HG02759 (cell line): ENCODE results near the gene FKBP9.
A peak's percentile ranks its signal among the peaks of the same experiment; 100 is the strongest.
"Not testable (repeated sequence)": the region's sequence is repeated elsewhere in the genome, so short reads cannot be mapped to it uniquely, and the experiment has no call there.

Experiments
- ATAC-seq: cut with Tn5 transposase; IDR thresholded peaks from one replicate; pipeline ENCODE4 v1.9.1; 2021; ENCODE audit warnings: mild to moderate bottlenecking, moderate library complexity; ENCODE audit not compliant: unreplicated experiment

FKBP9 gene

DNA sequence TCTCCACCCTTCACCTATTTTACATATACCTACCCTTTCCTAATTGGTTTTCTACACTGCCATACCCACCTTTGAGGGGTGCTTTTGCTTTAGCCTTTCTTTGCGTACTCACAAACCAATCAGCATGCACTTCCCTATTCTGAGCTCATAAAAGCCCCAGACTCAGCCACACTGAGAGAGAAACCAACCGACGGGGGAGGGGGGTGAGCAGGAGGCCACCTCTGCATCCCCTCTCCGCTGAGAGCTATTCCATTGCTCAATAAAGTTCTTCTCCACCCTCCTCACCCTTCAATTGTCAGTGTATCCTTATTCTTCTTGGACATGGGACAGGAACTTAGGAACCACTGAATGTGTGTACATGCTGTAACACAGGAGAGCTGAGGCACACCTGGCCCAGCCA is 9.0 kb upstream of the FKBP9 start:
- no peak for ATAC-seq

DNA sequence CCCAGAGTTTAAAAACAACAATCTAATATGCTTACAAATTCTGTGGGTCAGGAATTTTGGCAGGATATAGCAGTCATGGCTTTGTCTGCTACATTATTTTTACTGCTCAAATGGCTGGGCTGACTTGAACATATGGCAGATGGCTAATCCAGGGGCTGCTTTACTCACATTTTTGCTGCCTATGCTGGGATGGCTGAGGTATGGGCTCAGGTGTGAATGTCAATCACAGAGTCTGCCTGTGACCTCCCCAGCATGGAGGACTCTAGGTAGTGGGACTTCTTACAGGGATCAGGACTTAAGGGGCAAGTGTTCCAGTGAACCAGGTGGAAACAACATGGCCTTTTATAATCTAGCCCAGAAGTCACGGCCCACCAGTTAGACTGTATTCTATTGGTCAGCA is 4.4 kb upstream of the FKBP9 start:
- no peak for ATAC-seq

DNA sequence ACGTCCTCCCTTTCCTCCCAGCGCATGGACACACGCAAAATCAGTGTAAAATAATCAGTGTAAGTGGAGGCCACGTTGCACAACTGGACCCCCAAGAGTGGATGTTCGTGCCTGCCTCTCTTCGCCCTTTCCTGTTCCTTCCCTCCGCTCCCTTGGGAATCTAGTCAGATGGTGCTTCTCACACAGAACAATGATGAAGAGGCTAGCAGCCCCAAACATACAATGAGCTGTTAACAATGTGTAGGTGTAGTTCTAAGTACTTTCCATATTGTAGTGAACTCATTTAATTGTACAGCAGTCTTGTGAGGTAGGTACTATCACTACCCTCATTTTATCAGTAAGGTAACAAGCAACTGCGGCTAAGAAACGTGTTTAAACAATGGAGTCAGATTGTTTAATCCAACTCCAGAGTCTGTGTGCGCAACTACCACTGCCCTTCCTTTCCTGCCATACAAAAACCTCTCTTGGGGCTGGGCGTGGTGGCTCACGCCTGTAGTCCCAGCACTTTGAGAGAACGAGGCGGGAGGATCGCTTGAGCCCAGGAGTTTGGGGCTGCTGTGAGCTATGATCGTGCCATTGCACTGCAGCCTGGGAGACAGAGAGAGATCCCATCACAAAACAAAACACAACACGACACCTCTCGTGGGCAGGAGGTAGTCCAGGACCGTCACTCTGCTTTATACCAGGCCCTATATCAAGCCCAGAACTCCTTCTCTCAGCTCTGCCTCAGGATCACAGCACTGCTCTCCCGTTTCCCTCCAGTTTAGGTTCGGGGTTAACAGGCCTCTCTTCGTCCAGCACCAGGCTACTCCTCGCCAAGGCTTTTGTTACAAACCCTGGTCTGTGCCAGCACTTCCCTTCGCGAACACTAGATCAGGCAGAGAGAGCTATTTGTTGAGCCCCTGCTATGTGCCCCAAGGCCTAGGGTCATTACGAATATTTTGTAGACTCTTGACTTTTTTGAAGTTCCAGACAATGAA is 1.1 kb downstream of the FKBP9 start:
- ATAC-seq, result no peak

DNA sequence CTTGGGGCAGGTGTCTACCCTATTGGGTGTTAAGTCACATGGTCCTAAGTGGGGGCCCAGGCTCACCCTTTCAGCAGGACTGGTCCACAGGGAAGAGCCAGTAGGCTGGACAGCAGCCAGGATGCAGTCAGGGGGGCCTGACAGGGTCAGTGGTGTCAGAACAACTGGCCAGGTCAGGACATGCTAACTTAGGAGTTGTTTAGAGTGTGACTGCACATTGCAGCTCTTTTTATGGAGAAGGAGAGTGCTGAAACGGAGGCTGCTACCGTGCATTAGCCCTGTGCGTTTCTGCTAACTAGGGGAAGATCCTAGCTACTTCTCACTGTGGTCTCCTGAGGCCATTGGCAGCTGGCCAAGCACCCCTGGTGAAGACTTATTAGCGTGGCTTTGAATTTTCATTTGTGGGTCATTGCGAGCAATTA is 6.7 kb downstream of the FKBP9 start:
- not testable (repeated sequence) for ATAC-seq

DNA sequence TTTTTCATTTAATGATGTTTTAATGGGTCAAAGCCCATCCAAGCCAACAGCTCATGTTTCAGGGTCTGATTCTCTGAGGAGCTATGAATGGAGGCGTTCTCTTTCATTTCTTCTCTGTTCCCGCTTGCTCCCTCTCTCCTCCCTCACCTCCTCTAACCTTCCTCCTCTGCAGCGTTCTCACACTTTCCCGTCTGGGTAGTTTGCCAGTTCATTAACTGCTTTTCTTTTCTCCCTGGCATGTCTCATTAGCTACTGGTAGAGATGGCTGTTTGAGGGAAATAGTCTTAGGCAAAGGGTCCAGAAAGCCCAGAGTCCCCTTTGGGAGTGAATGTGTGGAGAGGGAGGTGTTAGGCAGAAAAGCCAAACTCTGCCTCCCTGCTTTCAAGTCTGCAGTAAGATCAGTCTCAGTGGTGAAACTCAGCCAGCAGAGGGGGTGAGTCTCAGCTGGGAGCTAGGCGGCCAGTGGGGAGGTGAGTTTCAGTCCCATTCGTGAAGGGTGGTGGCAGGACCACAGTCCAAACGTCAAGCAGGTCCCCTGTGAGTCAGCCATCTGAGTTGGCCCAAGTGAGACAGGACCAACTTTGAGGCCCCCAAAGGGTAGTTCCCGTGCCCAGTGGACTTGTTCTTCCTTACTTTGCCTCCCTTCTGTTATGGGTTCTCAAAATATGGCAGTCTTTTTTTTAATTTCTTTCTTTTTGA is 7.4 kb downstream of the FKBP9 start:
- peak; percentile 96 for ATAC-seq

DNA sequence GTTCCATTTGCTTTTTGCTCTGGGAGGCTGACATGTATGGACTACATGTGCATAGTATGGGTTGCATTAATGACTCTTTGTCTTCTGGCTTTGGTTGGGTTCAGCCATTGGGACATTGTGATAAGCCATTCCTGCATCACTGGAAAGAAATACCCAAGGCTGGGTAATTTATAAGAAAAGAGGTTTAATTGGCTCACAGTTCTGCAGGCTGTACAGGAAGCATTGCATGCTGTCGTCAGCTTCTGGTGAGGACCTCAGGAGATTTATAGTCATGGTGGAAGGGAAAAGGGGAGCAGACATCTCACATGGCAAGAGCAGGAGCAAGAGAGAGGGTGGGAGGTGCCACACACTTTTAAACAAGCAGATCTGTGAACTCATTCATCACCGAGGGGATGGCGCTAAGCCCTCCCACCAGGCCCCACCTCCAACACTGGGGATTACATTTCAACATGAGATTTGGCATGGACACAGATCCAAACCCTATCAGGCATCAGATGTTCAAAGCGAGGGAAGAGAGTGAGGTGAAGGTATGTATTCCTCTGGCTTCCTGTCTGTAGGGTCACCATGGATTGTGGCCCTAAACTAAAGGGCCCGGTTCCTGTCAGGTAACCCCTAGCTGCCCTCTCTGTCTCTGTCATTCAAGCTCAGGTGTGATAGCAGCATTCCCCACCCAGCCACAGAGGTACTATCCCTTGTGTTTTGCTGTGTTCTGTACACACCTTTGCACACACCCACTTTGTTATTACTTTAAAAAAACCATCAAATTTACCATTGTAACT is 9.4 kb downstream of the FKBP9 start:
- not testable (repeated sequence) for ATAC-seq

DNA sequence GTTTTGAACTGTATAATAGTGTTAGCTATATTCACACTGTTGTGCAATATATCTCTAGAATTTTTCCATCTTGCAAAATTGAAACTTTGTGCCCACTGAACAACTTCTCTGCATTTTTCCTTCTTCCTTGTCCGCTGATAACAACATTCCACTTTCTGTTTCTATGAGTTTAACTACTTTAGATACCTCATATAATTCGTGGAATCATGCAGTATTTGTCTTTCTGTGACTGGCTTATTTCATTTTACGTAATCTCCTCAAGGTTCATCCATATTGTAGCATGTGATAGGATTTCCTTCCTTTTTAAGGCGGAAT is 10.0 kb downstream of the FKBP9 start:
- not testable (repeated sequence) for ATAC-seq

DNA sequence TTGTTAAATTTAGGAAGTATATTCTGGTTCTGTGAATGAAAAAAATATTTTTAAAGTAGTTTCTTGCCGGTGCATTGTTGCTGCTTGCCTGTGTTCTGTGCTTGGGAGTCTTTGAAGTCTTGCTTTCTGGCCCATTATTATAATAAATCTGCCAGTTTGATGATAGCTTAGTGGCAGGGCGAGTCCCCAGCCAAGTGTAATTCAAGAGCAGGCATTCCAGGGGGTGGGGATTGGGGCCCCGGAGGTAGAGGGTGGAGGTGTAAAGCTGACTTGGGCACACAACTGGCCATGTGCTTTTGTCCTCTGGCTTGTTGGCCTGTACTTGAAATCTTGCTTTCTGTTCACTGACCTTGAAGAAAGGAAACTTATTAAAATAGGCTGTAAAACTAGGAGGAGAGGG is 14.7 kb downstream of the FKBP9 start:
- not testable (repeated sequence) for ATAC-seq

DNA sequence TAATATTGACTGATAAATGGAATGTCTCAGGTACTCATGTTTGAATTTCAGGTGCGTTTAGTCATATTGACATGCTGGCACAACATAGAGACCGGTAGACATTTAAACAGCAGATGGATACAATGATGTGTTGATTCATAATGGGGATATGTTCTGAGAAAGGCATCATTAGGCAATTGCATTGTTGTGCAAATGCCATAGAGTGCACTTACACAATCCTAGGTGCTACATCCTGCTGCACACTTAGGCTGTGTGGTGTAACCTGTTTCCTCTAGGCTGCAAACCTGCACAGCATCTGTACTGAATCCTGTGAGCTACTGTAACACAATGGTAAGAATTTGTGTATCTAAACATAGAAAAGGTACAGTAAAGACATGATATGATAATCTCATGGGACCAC is 19.9 kb downstream of the FKBP9 start:
- not testable (repeated sequence) for ATAC-seq

DNA sequence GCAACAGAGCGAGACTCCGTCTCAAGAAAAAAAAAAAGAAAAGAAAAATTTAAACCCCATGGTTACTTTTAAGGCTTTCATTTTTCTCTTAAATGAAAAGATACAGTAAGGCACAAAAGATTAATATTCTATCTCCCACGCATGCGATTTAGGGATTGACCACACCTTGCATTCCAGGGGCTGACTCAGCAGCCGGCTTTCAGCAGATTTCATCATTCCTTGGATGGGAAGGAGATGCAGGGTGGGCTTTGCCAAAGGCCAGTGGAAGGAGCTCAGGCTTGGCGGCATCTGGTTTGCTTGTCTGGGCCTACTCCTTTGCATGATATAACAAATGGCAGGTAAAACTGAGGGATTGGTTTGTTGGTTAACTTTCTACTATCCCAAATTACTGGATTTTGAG is 22.0 kb downstream of the FKBP9 start:
- ATAC-seq, result not testable (repeated sequence)

DNA sequence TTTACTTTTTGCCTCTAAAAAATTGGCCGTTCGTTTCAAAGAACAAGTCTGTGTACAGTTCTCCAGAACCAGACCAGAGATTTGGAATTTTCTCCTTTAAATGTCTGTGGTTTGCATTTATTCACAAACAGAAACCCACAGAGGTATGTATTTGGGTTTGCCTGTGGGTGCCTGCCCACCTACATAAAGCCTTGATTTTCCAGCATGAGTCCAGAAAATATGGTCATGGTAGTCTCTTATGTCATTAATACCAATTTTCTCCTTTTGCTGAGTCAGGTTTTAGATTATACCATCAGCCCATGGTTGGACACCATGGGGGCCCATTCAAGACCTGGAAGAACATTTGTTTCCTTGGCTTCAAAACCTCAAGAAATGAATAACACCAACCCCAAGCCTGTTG is 22.7 kb downstream of the FKBP9 start:
- ATAC-seq, result not testable (repeated sequence)

DNA sequence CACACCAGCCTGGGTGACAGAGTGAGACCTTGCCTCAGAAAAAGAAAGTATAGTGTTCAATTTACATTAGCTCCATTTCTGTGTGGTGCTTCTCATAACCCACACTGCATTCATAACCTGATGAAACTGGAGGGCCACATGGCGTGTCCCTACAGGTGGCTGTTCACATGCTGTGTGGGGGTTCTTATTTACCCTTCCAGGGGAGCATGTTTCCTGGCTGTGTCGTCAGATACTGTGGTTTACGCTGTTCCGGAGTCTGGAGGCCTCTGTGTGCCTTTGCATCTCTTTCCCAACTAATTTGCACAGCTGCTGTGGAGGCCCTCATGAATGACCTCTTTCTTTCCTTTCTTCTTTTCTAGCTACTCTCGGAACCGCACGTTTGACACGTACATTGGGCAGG is 30.9 kb downstream of the FKBP9 start:
- ATAC-seq, result peak; percentile 79

DNA sequence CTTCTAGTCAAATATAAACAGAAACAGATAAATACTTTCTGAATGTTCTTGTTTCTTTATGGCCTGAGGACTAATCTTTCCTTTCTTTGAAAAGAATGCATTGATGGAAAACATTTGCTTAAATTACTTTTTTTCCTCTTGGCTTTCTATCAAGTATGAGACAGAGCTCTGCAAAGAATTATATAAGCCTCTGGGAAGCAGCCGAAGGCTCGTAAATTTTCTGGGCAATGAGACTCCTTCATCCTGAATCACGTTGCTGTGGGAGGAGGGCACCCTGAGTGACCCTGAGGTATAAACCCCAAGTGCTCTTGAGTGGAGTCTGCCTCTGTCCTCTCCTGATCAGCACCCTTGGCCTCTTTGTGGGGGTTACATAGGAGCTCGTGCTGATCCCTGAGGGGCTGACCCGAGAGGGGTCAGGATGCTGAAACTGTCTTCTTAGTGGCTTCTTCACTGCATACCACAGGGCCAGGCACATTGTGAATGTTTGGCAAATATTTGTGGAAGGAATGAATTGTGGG is 33.9 kb downstream of the FKBP9 start:
- ATAC-seq, result not testable (repeated sequence)

DNA sequence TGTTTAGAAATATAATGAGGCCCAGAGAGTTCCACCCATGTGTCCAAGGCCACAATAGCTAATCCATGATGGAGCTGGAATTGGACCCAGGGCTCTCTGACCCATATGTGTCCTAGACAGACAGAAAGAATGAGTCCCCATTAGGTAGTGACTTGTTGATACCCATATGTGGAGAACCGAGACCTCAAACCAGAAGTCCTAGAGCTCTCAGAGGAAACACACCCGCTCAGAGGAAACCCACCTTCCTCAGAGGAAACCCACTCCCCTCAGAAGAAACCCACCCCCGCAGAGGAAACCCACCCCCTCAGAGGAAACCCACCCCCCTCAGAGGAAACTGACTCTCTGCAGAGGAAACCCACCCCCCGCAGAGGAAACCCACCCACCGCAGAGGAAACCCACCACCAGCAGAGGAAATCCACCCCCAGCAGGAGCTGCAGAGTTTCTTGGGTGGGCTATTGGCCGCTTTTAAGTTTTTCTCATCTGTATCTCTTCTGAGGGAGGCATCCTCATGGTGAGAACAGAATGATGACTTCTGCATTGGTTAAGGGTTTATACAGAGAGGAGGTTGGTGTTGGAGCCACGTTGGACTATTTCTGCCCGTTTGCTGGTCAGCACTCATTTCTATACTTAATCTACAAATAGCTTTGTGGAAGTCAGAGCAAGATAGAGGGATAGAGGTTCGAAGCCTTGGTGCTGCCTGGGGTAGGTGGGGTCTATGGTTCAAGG is 34.9 kb downstream of the FKBP9 start:
- ATAC-seq, result not testable (repeated sequence)

DNA sequence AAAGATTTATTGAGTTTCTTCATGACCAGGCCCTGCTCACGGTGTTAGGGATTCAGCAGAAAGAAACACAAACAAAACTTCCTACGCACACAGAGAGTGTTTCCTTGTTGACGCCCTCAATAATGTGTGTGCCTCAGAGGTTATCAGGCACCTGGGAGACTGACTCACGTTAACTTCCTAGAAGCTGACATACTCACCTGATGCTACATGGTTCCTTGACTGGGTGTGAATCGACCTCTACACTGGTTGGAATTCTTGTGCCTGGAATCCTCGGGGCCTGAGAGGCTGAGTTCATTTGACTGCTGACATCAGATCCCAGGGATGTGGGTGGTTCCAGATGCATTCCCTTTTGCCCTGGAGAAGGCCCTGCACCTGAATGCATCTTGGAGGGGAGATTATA is 35.5 kb downstream of the FKBP9 start:
- ATAC-seq, result not testable (repeated sequence)

DNA sequence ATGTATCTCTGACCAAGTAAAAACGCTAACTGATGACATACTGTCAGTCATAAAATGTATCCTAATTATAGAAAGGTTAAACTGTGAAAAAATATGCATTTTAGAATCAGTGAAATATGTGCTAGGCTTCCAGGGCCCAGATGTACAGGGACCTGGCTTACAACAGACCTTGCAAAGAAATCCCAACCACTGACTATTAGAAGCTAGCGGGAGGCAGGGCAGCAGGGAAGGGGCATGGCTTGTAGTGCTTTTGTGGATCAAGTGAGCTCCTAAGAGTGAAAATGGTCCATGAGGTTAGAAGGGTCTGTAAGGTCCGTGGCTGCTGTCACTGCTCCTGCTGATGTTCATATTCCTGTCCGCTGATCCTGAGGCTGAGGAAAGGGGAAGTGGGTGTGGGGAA is 40.7 kb downstream of the FKBP9 start:
- ATAC-seq, result peak; percentile 14

DNA sequence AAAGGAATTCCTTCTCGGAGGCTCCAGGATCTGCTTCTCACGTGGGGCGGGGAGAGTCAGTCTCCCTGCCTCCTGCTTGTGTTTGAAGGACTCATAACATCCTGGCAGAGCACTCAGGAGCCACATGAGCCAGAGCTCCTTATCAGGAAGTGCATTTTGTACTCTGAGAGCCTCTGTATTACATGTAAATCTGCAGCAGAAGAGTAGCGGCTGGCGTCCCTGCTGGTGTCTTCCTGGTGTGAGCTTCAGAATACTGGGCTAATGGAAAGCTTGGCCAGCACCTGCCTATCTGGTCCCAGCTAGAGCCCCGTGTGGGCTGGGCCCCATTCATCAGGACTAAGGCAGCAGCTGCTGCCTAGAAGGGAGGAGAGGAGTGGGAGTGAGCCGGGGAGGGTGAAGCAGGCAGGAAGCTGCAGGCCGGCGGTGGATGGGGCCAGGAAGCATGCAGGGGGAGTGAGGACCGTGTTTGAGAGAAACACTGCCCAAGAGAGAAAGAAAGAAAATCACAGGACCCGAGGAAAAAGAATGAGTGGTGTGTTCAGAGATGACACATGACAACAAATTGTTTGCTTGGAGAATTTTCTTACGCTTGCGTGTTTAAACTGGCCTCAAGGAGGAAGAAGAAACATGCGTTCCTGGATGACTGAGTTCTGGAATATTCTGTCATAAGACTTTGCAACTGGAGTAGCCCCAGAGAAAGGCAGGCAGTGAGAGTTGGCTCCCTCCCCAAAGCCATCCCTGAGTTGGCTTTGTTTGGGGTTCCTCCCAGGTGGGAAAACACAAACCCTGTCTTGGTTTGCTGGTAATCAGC is 41.3 kb downstream of the FKBP9 start:
- peak; percentile 74 for ATAC-seq

DNA sequence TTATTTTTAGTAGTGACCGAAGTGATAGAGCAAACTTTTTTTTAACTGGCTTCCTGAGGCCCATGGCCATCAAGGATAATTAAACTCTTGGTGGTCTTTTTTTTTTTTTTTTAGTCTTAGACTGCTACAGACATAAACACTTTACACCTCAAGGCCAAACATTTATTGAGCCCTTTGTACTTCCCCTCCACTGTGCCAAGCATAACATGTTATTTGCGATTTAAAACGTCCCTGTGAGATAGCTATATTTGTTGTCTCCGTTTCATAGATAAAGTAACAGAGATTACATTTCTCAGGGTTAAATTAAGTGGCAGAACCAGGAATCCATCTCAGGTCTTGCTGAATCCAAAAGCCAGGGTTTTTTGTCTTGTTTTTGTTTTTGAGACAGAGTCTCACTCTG is 42.1 kb downstream of the FKBP9 start:
- ATAC-seq, result not testable (repeated sequence)

DNA sequence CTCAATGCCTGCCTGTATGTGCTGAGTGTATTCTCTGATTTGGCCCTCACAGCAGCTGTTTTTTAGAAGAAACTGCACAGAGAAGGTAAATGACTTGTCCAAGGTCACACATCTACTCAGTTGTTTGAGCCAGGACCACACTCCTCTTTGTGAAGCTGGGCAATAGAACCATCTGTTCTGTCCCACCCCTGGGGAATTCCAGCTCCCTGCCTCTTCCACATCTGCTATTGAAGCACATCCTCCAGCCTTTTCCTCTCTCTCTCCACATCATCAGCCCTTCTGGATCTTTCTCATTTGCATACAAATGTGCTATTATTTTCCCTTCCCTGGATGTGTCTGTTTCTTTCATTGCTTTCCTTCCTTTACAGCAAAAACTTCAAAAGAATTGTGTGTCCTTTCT is 45.9 kb downstream of the FKBP9 start:
- ATAC-seq, result not testable (repeated sequence)
